H1 (cell line): Measurements from ENCODE around the gene ARMS2. TPM values are rescaled to one million over a fixed set of nuclear protein-coding genes. Genes with fewer than 3 reads are reported as not detected.

Source experiments
- CHD7 ChIP-seq: fragments of 300-600 bp; sonication (generic); IDR thresholded peaks from 2 replicates; pipeline ENCODE4 v1.7.1; 2012; ENCODE audit warnings: low read length, moderate library complexity, mild to moderate bottlenecking, inconsistent platforms; ENCODE audit not compliant: insufficient replicate concordance
- CTCF ChIP-seq, 3 experiments: IDR thresholded peaks; 1 replicate in 2 of 3; 2 replicates in 1 of 3; pipeline versions ENCODE4 v1.5.1 to v1.6.1; 2011; ENCODE audit warnings: low read length in 3 of 3, mild to moderate bottlenecking in 3 of 3, inconsistent platforms in 2 of 3, low read depth in 1 of 3, moderate library complexity in 1 of 3; ENCODE audit not compliant: insufficient read depth in 1 of 3; ENCODE audit errors: control extremely low read depth in 1 of 3
- HDAC2 ChIP-seq, 2 experiments: fragments of 300-600 bp in 1 of 2; sonication (generic) in 1 of 2; IDR thresholded peaks; 2 replicates each; pipeline ENCODE4 v1.6.1; 2011 to 2012; ENCODE audit warnings: low read depth in 2 of 2, low read length in 2 of 2, mild to moderate bottlenecking in 2 of 2, moderate library complexity in 2 of 2, borderline replicate concordance in 1 of 2, inconsistent platforms in 1 of 2
- KDM1A ChIP-seq: fragments of 200-600, 300-600 bp; sonication (generic); IDR thresholded peaks from 2 replicates; pipeline ENCODE4 v1.7.1; 2016; ENCODE audit warnings: mild to moderate bottlenecking, low read length, borderline replicate concordance
- NANOG ChIP-seq: IDR thresholded peaks from 2 replicates; pipeline ENCODE4 v1.6.1; 2011; ENCODE audit warnings: low read length, low read depth, mild to moderate bottlenecking, inconsistent platforms; ENCODE audit not compliant: insufficient read depth, poor library complexity, severe bottlenecking
- SIN3A ChIP-seq, 2 experiments: IDR thresholded peaks in 1 of 2; conservative IDR thresholded peaks in 1 of 2; 2 replicates each; pipeline ENCODE4 v1.6.1; 2011 to 2012; ENCODE audit warnings: low read length in 2 of 2, improper control_type of control experiment in 1 of 2, low read depth in 1 of 2, mild to moderate bottlenecking in 1 of 2
- polyA plus RNA-seq, 7 experiments: library from polyadenylated mRNA; depleted of rRNA in 3 of 7; stranded (reverse) in 5 of 7; unstranded in 2 of 7; fragments of >200 nt in 5 of 7; fragments of 200-250 nt in 2 of 7; gene quantifications; 1 replicate in 5 of 7; 2 replicates in 1 of 7; 4 replicates in 1 of 7; pipeline versions ENCODE4 v1.2.1 to v1.2.3, GENCODE V29; 2011 to 2013; ENCODE audit warnings: missing spikeins in 2 of 7, mixed read lengths in 2 of 7
- total RNA-seq: library from RNA; stranded (reverse); fragmentation: NEBNext Ultra II Directional; extraction: Animal tissue kit (Norgen Biotek cat#: 25700); gene quantifications from 2 replicates; pipeline ENCODE4 v1.2.1, GENCODE V29; 2021

Gene ARMS2
- total and polyA plus RNA-seq, 2 of the 8 experiments (the other 6 are each of a cell fraction or from before 2014, with no cell fraction given), result not detected

DNA sequence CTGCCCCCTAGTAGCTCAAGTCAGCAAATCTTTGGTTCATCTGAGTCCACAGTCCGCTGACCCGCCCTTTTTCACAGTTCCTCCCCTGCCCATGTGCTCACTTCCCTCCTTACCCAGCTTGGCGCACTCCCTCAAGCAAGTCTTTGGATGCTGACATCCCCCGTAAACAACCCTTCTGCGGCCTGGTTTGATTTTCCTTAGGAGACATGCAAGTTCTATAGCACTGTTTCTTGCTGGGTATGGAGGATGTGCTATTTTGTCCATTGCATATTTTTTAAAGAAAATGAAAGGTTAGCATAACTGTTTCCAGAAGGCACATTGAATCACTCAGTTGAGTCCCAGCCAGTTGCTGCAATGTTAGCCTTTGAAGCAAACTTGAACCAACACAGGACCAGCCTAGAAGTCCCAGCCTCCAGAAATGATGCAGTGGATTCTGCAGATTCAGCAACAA is 45.1 kb downstream of the ARMS2 start (continued):
- no peak for TF ChIP-seq CHD7
- TF ChIP-seq CTCF (IDR thresholded peaks at IDR 0.05; ENCODE audit: control extremely low read depth in 1 of 3, insufficient read depth in 1 of 3, low read depth in 1 of 3, low read length in 3 of 3), result no peak
- TF ChIP-seq NANOG, result no peak
- no peak for TF ChIP-seq SIN3A (conservative IDR thresholded peaks at IDR 0.05 in 1 of 2, IDR thresholded peaks at IDR 0.05 in 1 of 2; ENCODE audit: low read depth in 1 of 2, low read length in 2 of 2)
- no peak for TF ChIP-seq HDAC2 (IDR thresholded peaks at IDR 0.05; ENCODE audit: borderline replicate concordance in 1 of 2, low read depth in 2 of 2, low read length in 2 of 2)
- no peak for TF ChIP-seq KDM1A
